HFFc6 (cell line): ENCODE results near the gene ATXN1L. TPM values are rescaled to one million over a fixed set of nuclear protein-coding genes. Genes with fewer than 3 reads are reported as not detected.
A peak's percentile ranks its signal among the peaks of the same experiment; 100 is the strongest.
"Not testable (repeated sequence)": the region's sequence is repeated elsewhere in the genome, so short reads cannot be mapped to it uniquely, and the experiment has no call there.

Experiments
- DNase-seq: peaks from one replicate; pipeline ENCODE4 v3.0.0-alpha.2; 2018
- H3K27ac Mint-ChIP-seq: 2 replicates; pipeline ENCODE4 v1.8.0; 2020; ENCODE audit warnings: mild to moderate bottlenecking, mixed read lengths
- H3K27me3 Mint-ChIP-seq: 2 replicates; pipeline ENCODE4 v1.8.0; 2021; ENCODE audit warnings: mild to moderate bottlenecking, moderate library complexity, mixed read lengths; ENCODE audit not compliant: insufficient read depth
- H3K36me3 Mint-ChIP-seq: 2 replicates; pipeline ENCODE4 v1.8.0; 2021; ENCODE audit warnings: low read depth, mixed read lengths
- H3K4me1 Mint-ChIP-seq: 2 replicates; pipeline ENCODE4 v1.8.0; 2020; ENCODE audit warnings: low read depth, mixed read lengths
- H3K4me3 Mint-ChIP-seq: 2 replicates; pipeline ENCODE4 v1.8.0; 2020; ENCODE audit warnings: mild to moderate bottlenecking, moderate library complexity, mixed read lengths
- H3K9me3 Mint-ChIP-seq: 2 replicates; pipeline ENCODE4 v1.8.0; 2020; ENCODE audit warnings: mild to moderate bottlenecking, mixed read lengths
- total RNA-seq, 6 experiments: library from RNA; stranded (reverse); fragmentation: NEBNext Ultra II Directional; extraction: Animal tissue kit (Norgen Biotek cat#: 25700); gene quantifications; 2 replicates in 1 of 6; 3 replicates in 5 of 6; pipeline ENCODE4 v1.2.3, GENCODE V29; 2021
- TF ChIP-seq, protein P1 (sequence below): fragments of 200-600 bp; sonication (generic); IDR thresholded peaks from 2 replicates; pipeline ENCODE4 v1.5.0; 2021; ENCODE audit warnings: antibody characterized with exemption, mild to moderate bottlenecking

ATXN1L gene
- total RNA-seq, 6 experiments from 2014 or later: 14.9 to 19.0 (median 17.2) TPM

DNA sequence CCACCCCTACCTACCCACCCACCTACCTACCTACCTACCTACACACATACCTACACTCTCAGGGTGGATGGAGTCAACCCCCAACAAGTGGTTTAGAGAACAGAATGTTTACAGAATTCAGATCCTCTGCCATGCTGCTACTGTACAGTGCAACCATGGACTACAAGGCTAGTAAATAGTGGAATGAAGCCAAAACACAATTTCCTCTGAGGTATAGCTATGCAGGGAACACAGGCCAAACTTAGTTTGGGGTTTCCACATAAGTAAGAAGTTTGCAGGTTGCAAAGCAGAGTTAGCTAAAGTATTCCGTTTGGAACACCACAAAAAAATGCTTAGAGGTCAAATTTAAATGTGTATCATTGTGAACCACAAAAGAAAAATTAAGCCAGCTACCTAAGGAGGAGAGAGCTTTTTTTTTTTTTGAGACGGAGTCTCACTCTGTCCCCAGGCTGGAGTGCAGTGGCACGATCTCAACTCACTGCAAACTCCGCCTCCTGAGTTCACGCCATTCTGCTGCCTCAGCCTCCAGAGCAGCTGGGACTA is 34.4 kb upstream of the ATXN1L start:
- H3K4me1 Mint-ChIP-seq: peaks cover 40% of the 10 kb centered on the region
- no peak overlapping the region for H3K27ac Mint-ChIP-seq
- H3K9me3 Mint-ChIP-seq: no peaks in the 10 kb centered on the region
- no peak overlapping the region for H3K4me3 Mint-ChIP-seq
- DNase-seq: no peak
- peaks cover 9% of the 10 kb centered on the region for H3K36me3 Mint-ChIP-seq
- TF ChIP-seq, protein P1, sequence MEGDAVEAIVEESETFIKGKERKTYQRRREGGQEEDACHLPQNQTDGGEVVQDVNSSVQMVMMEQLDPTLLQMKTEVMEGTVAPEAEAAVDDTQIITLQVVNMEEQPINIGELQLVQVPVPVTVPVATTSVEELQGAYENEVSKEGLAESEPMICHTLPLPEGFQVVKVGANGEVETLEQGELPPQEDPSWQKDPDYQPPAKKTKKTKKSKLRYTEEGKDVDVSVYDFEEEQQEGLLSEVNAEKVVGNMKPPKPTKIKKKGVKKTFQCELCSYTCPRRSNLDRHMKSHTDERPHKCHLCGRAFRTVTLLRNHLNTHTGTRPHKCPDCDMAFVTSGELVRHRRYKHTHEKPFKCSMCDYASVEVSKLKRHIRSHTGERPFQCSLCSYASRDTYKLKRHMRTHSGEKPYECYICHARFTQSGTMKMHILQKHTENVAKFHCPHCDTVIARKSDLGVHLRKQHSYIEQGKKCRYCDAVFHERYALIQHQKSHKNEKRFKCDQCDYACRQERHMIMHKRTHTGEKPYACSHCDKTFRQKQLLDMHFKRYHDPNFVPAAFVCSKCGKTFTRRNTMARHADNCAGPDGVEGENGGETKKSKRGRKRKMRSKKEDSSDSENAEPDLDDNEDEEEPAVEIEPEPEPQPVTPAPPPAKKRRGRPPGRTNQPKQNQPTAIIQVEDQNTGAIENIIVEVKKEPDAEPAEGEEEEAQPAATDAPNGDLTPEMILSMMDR: no peak
- no peaks in the 10 kb centered on the region; the same call in 1 of the 2 replicates for H3K27me3 Mint-ChIP-seq

DNA sequence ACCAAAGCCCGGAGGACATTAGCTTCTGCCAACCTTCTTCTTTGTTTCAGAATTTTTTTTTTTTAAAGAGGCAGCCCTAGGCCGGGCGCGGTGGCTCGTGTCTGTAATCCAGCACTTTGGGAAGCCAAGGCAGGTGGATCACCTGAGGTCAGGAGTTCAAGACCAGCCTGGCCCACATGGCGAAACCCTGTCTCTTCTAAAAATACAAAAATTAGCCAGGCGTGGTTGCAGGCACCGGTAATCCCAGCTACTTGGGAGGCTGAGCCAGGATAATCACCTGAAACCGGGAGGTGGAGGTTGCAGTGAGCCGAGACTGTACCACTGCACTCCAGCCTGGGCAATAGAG is 28.6 kb upstream of the ATXN1L start:
- not testable (repeated sequence) for DNase-seq, H3K36me3 Mint-ChIP-seq, H3K27me3 Mint-ChIP-seq, H3K9me3 Mint-ChIP-seq
- peaks cover 35% of the 10 kb centered on the region for H3K4me1 Mint-ChIP-seq
- H3K4me3 Mint-ChIP-seq: peak overlapping the region; percentile 70
- peak overlapping the region; percentile 96 for H3K27ac Mint-ChIP-seq

DNA sequence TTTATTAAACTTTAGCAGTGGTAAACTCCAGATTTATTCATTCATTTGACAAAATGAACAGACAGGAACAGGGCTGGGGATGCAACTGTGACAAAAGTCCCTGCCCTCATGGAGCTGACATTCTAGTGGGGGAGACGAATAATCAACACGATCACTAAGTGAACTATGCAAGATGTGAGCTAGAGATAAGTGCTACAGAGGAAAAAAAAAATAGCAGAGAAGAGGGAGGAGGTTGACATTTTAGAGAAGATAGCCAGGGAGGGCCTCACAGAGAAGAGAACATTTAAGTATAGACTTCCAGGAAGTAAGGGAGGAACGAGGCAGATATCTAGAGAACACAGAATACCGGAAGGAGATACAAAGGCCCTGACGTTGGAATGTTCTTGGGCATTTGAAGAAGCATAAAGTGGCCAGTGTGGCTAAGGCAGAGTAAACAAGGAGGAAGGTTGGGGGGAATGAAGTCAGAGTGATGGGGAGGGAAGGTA is 19.2 kb upstream of the ATXN1L start:
- Mint-ChIP-seq H3K4me1 (no peaks in the 10 kb centered on the region), H3K27ac (no peak overlapping the region), H3K36me3 (peaks cover 8% of the 10 kb centered on the region), H3K4me3 (no peak overlapping the region), H3K9me3 (no peaks in the 10 kb centered on the region), H3K27me3 (no peaks in the 10 kb centered on the region; the same call in 1 of the 2 replicates)
- TF ChIP-seq, protein P1: no peak
- no peak for DNase-seq

DNA sequence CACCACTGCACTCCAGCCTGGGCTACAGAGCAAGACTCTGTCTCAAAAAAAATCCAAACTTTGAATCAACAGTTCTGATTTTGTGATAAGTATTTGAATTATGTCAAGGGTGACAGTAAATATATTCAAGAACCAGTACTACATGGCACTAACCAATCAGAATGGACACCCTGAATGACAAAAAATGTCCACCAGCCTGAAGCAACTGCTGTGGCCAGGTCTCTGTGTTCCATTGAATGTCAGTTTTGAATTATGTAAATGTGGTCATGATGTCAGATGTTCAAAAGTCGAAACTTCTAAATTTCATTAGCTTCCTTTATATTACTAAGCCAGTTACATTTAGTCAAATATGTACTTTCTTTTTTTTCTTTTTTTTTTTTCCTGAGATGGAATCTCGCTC is 15.4 kb upstream of the ATXN1L start:
- peaks cover 8% of the 10 kb centered on the region for H3K36me3 Mint-ChIP-seq
- no peaks in the 10 kb centered on the region for H3K9me3 Mint-ChIP-seq
- no peak overlapping the region for H3K27ac Mint-ChIP-seq
- TF ChIP-seq, protein P1: no peak
- H3K4me3 Mint-ChIP-seq: no peak overlapping the region
- H3K27me3 Mint-ChIP-seq: no peaks in the 10 kb centered on the region; the same call in 1 of the 2 replicates
- DNase-seq: no peak
- no peaks in the 10 kb centered on the region for H3K4me1 Mint-ChIP-seq

DNA sequence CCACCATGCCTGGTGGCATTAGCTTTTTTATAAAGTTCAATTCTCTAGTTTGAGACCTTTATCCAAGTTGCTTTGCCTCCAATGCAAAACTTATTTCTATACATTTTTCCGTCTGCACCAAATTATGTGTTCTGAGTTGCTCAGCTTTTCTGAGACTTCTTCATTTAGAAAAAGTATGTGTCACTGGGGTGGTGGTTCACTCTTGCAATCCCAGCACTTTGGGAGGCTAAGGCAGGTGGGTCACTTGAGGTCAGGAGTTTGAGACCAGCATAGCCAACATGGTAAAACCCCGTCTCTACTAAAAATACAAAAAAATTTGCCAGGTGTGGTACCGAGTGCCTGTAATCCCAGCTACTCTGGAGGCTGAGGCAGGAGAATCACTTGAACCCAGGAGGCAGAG is 14.1 kb upstream of the ATXN1L start:
- not testable (repeated sequence) for H3K27me3 Mint-ChIP-seq, H3K9me3 Mint-ChIP-seq, DNase-seq, H3K4me1 Mint-ChIP-seq, H3K27ac Mint-ChIP-seq, H3K36me3 Mint-ChIP-seq, H3K4me3 Mint-ChIP-seq

DNA sequence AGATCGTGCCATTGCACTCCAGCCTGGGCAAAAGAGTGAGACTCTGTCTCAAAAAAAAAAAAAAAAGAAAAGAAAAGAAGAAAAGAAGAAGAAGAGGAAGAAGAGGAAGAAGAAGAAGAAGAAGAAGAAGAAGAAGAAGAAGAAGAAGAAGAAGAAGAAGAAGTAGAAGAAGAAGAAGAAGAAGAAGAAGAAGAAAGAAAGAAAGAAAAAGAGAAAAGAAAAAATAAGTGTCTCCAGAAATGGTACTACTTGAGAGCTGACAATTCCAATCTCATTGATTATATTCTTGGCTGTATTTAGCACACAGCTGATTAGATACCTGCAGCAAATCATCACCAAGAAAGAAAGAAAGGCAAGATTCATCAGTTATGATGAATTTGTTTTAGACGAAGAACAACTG is 13.7 kb upstream of the ATXN1L start:
- H3K27me3 Mint-ChIP-seq, DNase-seq, H3K4me3 Mint-ChIP-seq, H3K36me3 Mint-ChIP-seq, H3K4me1 Mint-ChIP-seq, H3K27ac Mint-ChIP-seq, H3K9me3 Mint-ChIP-seq: not testable (repeated sequence)

DNA sequence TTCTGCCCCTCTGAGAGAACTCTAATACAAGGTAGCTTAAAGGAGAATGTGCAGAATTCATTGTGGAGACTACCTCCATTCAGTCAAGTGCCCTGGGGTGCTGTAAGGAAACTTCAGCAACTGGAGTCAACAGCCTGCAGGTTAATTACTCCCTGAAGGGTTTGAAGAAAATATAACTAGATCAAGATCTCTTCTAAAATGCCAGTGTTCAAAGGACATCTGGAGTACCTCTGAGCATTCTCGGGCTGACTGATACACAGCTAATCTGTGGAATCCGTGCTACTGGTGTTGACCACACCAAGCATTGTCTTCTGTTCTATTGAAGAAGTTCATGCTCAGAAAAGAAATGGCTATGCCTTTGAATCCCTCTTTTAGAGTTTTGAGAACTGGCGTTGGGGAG is 11.5 kb upstream of the ATXN1L start:
- H3K4me3 Mint-ChIP-seq: no peak overlapping the region
- TF ChIP-seq, protein P1: no peak

More for the DNA sequence above, 11.5 kb upstream of the ATXN1L start:
- Mint-ChIP-seq H3K4me1 (peaks cover 4% of the 10 kb centered on the region; the same call in 1 of the 2 replicates), H3K9me3 (no peaks in the 10 kb centered on the region), H3K27ac (no peak overlapping the region), H3K27me3 (no peaks in the 10 kb centered on the region; the same call in 1 of the 2 replicates), H3K36me3 (no peaks in the 10 kb centered on the region)
- no peak for DNase-seq
